ENCODE results near the gene LRRC39. TPM values are rescaled to one million over a fixed set of nuclear protein-coding genes. Genes with fewer than 3 reads are reported as not detected.

LRRC39 gene

Small RNA genes lying within 50 kb of the gene (small RNA-seq; reads per million reads assigned to genes)
- gene AC093019.1 (ENCODE audit: insufficient read depth), result not detected
- gene RPL23AP90 (ENCODE audit: insufficient read depth), result not detected
